NCI-H2029 treated with DMSO at 0.1 percent for 48 hours (cell line): ENCODE data around the gene RPS8.
"Not testable (repeated sequence)": the region's sequence is repeated elsewhere in the genome, so short reads cannot be mapped to it uniquely, and the experiment has no call there.

Source experiments
- DNase-seq: peaks from one replicate; lab custom pipeline; 2025; lab: John Stamatoyannopoulos, UW

RPS8 gene

GRCh38 chr1:44820328-44821239 lies 45.2 kb downstream of the RPS8 start:
- no peak for DNase-seq

- DNase-seq = no peak
Measured at GRCh38 chr1:44821240-44821715, 45.9 kb downstream of the RPS8 start.

- DNase-seq = no peak
Measured at GRCh38 chr1:44822131-44822701, 46.9 kb downstream of the RPS8 start.

- DNase-seq = no peak
Measured at GRCh38 chr1:44822981-44823451, 47.7 kb downstream of the RPS8 start.

GRCh38 chr1:44824392-44824791 lies 49.1 kb downstream of the RPS8 start:
- DNase-seq = not testable (repeated sequence)

- no peak for DNase-seq
Measured at GRCh38 chr1:44826375-44827196, 51.2 kb downstream of the RPS8 start.

GRCh38 chr1:44827197-44828002 lies 52.1 kb downstream of the RPS8 start:
- no peak for DNase-seq

GRCh38 chr1:44828003-44828651 lies 52.8 kb downstream of the RPS8 start:
- DNase-seq = no peak
